WERI-Rb-1 (cell line): ENCODE measurements around the gene SVOP.

Source experiments
- DNase-seq: peaks from one replicate; pipeline ENCODE4 v3.0.0-alpha.2; 2020
- H3K27ac ChIP-seq: fragments of 250-450 bp; sonication (Bioruptor Pico); 2 replicates; pipeline ENCODE4 v1.5.1; 2020; ENCODE audit warnings: mild to moderate bottlenecking, moderate library complexity
- H3K27me3 ChIP-seq: fragments of 250-450 bp; sonication (Bioruptor Pico); 2 replicates; pipeline ENCODE4 v1.5.1; 2021; ENCODE audit warnings: mild to moderate bottlenecking, low read depth, moderate library complexity; ENCODE audit not compliant: insufficient read depth, severe bottlenecking
- H3K36me3 ChIP-seq: fragments of 250-450 bp; sonication (Bioruptor Pico); 2 replicates; pipeline ENCODE4 v1.5.1; 2020; ENCODE audit warnings: mild to moderate bottlenecking, moderate library complexity
- H3K4me3 ChIP-seq: 2 replicates; pipeline ENCODE4 v1.5.1; 2011; ENCODE audit warnings: low read depth, mild to moderate bottlenecking, control low read depth, low read length
- H3K9me3 ChIP-seq: fragments of 250-450 bp; sonication (Bioruptor Pico); 2 replicates; pipeline ENCODE4 v1.5.1; 2021; ENCODE audit warnings: mild to moderate bottlenecking, moderate library complexity; ENCODE audit not compliant: severe bottlenecking
- TF ChIP-seq, protein P1 (sequence below): IDR thresholded peaks from 2 replicates; pipeline ENCODE4 v1.5.1; 2011; ENCODE audit warnings: low read depth, mild to moderate bottlenecking, control low read depth, inconsistent platforms, low read length

SVOP gene

DNA sequence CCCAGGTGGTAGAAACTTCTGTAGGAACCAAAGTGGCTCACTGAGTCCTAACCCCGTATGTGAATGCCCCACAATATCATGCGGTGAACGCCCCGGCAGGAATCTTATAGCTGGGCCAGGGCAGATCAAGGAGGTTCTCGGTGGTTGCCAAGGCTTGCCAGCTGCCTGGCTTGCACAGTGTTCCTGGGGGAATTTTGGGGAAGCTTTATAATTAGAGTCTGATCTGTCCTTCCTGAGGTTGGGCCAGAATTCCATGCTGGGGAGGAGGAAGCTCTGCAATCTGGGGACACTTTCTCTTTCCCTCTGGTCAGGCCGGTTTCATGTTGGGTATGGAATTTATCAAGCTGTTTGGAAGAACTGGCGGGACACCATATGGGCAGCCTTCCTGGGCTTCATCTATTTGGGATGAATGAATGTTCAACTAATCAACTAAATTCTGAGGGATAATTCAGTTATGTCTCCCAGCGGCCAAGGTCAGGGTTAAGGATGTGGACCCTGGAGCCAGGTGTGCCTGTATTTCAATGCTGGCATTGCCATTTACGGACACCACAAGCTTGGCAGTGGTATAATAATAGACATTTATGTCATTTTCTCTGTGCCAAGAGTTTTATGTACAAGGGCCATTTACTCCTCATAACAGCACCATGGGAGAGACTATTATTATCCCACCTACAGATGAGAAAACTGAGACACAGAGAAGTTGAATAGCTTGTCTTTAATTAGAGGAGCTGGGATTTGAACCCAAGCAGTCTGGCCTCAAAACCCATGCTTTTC lies 54.3 kb downstream of the SVOP start:
- Histone ChIP-seq H3K36me3 (0 out of 2 replicates have a peak, but pooled peaks cover 3% of the 10 kb centered on the region), H3K27ac (no peak overlapping the region), H3K4me3 (no peak overlapping the region), H3K27me3 (no peaks in the 10 kb centered on the region), H3K9me3 (no peaks in the 10 kb centered on the region)
- DNase-seq: no peak
- TF ChIP-seq, protein P1, sequence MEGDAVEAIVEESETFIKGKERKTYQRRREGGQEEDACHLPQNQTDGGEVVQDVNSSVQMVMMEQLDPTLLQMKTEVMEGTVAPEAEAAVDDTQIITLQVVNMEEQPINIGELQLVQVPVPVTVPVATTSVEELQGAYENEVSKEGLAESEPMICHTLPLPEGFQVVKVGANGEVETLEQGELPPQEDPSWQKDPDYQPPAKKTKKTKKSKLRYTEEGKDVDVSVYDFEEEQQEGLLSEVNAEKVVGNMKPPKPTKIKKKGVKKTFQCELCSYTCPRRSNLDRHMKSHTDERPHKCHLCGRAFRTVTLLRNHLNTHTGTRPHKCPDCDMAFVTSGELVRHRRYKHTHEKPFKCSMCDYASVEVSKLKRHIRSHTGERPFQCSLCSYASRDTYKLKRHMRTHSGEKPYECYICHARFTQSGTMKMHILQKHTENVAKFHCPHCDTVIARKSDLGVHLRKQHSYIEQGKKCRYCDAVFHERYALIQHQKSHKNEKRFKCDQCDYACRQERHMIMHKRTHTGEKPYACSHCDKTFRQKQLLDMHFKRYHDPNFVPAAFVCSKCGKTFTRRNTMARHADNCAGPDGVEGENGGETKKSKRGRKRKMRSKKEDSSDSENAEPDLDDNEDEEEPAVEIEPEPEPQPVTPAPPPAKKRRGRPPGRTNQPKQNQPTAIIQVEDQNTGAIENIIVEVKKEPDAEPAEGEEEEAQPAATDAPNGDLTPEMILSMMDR: no peak

DNA sequence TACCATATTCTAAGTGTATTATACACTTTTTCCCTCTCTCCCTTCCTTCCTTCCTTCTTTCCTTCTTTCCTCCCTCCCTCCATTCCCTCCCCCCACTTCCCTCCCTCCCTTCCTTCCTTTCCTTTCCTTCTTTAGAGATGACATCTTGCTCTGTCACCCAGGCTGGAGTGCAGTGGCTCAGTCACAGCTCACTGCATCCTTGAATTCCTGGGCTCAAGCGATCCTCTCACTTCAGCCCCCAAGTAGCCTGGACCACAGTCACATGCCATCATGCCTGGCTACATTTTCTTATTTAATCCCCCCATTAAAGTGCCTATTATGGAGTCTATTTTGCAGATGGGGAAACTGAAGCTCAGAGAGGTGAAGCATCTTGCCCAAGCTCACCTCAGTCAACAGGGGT lies 55.0 kb downstream of the SVOP start:
- Histone ChIP-seq H3K27ac (no peak overlapping the region), H3K36me3 (0 out of 2 replicates have a peak, but pooled peaks cover 3% of the 10 kb centered on the region), H3K9me3 (no peaks in the 10 kb centered on the region), H3K27me3 (no peaks in the 10 kb centered on the region), H3K4me3 (no peak overlapping the region)
- TF ChIP-seq, protein P1: no peak
- DNase-seq: no peak

DNA sequence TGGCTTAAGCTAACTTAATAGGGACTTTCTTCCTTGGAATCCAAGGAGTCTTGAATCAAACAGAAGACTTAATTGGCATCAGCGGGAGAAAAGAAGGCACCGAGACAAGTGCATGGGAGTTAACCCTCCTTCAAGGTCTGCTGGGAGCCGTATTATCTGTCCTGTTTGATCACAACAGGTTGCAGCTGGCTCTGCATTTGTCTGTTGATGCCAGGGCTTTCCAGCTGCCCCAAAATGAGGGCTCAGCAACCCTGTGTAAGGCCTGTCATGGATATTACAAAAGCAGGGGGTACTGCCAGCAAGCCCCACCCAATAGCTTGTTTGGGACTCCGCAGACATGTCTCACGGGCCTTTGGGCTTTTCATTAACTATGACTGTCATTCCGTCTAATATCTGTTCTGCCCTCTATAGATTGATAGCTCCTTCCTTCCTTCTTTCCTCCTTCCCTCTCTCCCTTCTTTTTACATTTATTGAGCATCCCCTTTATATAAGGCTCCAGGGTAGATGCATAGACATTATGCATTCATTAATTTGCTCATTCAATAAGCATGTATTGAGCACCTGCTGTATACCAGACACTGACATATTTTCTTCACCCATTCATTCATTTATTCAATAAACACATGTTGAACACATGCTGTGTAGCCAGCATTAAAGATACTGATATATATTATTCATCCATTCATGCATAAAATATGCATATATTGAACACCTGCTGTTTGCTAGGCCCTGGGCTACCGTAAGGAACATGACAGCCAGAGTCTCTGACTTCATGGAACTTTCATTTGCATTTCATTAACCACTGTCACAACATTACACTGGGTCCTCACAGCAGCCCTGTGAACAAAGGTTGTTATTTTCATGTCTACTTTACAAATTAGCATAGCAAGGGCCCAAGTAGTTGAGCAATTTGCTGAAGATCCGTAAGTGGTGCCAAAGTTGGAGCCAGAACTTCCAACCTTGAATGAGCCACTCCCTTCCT lies 56.2 kb downstream of the SVOP start:
- no peak for DNase-seq
- Histone ChIP-seq H3K4me3 (no peak overlapping the region), H3K9me3 (no peaks in the 10 kb centered on the region), H3K27me3 (no peaks in the 10 kb centered on the region), H3K27ac (no peak overlapping the region), H3K36me3 (peaks cover 10% of the 10 kb centered on the region)
- TF ChIP-seq, protein P1: no peak

GRCh38 chr12:108962256-108962655 lies 58.6 kb downstream of the SVOP start:
- Histone ChIP-seq H3K4me3 (no peak overlapping the region), H3K9me3 (no peaks in the 10 kb centered on the region), H3K27ac (no peak overlapping the region), H3K36me3 (peaks cover 7% of the 10 kb centered on the region), H3K27me3 (no peaks in the 10 kb centered on the region)
- TF ChIP-seq, protein P1: no peak
- DNase-seq: no peak

DNA sequence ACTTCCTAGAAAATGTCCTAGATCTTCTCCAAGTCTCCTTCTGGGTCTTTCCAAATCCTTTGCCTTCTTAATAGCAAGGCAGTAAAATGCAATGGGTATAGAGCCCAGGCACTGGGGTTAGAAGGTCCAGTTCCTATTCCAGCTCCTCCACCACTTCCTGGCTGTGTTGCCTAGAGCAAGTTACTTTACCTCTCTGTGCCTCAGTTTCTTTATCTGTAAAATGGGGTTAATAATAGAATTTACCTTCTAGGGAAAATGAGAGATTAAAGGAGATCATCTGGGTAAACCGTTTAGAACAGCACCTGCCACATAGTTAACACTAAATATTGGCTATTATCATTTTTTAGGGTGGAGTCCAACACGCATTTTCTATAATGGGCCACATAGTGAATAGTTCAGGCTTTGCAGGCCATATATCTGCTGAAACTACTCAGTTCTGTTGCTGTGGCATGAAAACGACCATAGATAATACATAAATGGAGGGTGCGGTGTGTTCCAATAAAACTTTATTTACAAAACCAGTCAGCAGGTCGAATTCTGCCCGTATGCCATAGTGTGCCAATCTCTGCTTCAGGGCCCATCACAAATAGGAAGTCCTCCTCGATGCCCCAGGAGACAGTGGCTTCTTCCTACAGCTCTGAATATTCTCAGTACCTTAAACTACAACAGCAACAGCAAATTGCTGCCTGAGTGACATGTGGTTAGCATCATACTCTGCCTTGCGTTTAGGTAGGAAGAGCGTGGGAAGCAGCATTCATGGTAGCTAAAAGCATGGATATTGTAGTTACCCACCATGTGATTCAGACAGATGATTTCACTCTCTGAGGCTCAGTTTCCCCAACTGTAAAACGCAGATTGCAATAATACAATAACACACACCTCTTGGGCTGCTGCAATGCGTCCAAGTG lies 60.9 kb downstream of the SVOP start:
- H3K36me3 ChIP-seq: peaks cover 7% of the 10 kb centered on the region
- DNase-seq: no peak
- no peaks in the 10 kb centered on the region for H3K27me3 ChIP-seq
- H3K4me3 ChIP-seq: no peak overlapping the region
- TF ChIP-seq, protein P1: no peak
- H3K27ac ChIP-seq: no peak overlapping the region
- H3K9me3 ChIP-seq: no peaks in the 10 kb centered on the region
